Measurements from ENCODE around the gene PGD.
A peak's percentile ranks its signal among the peaks of the same experiment; 100 is the strongest.
"Not testable (repeated sequence)": the region's sequence is repeated elsewhere in the genome, so short reads cannot be mapped to it uniquely, and the experiment has no call there.

The PGD gene

DNA sequence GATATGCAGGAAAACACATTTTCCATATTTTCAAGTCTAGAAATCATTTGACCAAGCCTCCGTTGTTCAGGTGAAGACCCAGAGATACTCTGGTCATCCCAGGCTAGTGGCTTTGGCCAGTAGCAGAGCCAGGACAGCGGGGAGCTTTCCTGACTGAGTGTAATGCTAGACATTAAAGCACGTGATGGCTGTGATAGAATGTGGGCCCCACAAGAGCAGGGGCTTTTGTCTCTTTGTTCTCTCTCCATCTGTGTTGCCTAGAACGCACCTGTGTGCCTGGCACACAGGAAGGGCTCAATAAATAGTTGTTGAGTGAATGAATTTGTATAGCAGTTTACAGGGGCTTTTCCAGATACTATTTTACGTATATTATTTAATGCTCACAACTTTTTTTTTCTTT is 41.9 kb downstream of the PGD start:
- no peaks in the 10 kb centered on the region for H3K36me3 ChIP-seq (ENCODE audit: insufficient read depth, low read depth, low read length)
- no peaks in the 10 kb centered on the region for H3K9me3 ChIP-seq (ENCODE audit: insufficient read depth, low read depth, low read length)
- no peak overlapping the region for H3K4me3 ChIP-seq (ENCODE audit: low read length)
- H3K9ac ChIP-seq (ENCODE audit: low read depth, low read length): no peak overlapping the region
- no peak overlapping the region for H3K27ac ChIP-seq (ENCODE audit: low read length)
- H3K4me1 ChIP-seq (ENCODE audit: insufficient read depth, low read length): no peaks in the 10 kb centered on the region
- H3K27me3 ChIP-seq (ENCODE audit: insufficient read depth, low read length): no peaks in the 10 kb centered on the region

DNA sequence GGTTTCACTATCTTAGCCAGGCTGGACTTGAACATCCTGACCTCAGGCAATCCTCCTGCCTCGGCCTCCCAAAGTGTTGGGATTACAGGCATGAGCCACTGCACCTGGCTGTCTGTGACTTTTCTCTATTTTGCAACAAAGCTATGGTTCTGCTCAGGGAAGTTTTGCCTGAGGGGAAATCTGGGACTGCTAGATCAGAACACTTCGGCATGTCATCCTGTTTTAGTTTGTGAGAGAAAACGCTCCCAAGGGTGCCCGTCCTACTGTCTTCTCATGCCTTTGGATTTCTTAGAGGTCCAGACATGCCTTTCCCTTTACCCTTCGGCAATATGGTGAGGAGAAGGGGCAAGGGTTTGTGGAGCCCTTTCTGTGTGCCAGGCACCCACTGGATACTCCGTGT is 45.4 kb downstream of the PGD start:
- H3K4me3 ChIP-seq (ENCODE audit: low read length): no peak overlapping the region
- H3K27ac ChIP-seq (ENCODE audit: low read length): no peak overlapping the region
- H3K36me3 ChIP-seq (ENCODE audit: insufficient read depth, low read depth, low read length): no peaks in the 10 kb centered on the region
- H3K4me1 ChIP-seq (ENCODE audit: insufficient read depth, low read length): no peaks in the 10 kb centered on the region
- H3K27me3 ChIP-seq (ENCODE audit: insufficient read depth, low read length): no peaks in the 10 kb centered on the region
- H3K9me3 ChIP-seq (ENCODE audit: insufficient read depth, low read depth, low read length): no peaks in the 10 kb centered on the region
- no peak overlapping the region for H3K9ac ChIP-seq (ENCODE audit: low read depth, low read length)

DNA sequence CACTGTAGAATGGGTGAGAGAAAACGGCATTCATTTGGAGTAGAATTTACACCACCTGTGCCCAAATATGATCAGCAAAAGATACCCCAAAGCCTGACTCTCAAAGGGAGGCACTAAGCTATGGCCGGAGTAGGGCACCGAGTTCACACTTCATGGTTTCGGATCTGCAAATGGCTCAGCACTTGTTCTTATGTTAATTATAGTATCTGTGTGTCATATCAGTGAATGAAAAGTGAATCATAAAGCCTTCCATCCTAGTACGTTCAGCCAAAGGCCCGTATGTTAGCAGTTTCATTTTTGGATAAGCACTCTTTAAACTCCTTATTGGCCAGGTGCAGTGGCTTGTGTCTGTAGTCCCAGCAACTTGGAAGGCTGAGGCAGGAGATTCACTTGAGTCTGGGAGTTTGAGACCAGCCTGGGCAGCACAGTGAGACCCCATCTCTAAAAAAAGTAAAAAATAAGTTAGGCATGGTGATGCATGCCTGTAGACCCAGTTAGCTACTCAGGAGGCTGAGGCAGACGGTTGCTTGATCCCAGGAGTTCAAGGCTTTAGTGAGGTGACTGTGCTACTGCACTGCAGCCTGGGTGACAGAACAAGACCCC is 46.0 kb downstream of the PGD start:
- H3K27me3 ChIP-seq (ENCODE audit: insufficient read depth, low read length): no peaks in the 10 kb centered on the region
- no peaks in the 10 kb centered on the region for H3K9me3 ChIP-seq (ENCODE audit: insufficient read depth, low read depth, low read length)
- no peak overlapping the region for H3K27ac ChIP-seq (ENCODE audit: low read length)
- no peaks in the 10 kb centered on the region for H3K36me3 ChIP-seq (ENCODE audit: insufficient read depth, low read depth, low read length)
- H3K9ac ChIP-seq (ENCODE audit: low read depth, low read length): no peak overlapping the region
- no peaks in the 10 kb centered on the region for H3K4me1 ChIP-seq (ENCODE audit: insufficient read depth, low read length)
- H3K4me3 ChIP-seq (ENCODE audit: low read length): no peak overlapping the region

DNA sequence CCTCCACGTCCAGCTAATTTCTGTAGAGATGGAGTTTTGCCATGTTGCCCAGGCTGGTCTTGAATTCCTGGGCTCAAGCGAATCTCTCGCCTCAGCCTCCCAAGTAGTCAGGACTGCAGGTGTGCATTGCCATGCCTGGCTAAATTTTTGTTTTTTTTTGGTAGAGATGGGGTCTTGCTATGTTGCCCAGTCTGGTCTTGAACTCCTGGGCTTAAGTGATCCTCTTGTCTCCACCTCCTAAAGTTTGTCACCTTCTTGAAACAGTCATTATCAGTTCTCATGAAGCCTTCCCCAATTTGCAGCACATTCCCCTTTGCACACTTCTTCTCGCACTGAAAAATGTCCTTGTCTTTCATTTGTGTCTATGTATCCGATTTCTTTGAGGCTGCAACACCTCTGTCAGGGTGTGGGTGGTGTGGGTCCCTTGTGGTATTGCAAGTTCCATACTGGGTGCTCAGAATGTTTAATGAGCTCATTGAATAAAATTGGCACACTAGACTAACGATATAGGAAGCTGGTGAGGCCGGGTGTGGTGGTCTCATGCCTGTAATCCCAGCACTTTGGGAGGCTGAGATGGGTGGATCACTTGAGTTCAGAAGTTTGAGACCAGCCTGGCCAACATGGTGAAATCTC is 48.0 kb downstream of the PGD start:
- Histone ChIP-seq H3K9ac (ENCODE audit: low read depth, low read length) (no peak overlapping the region), H3K36me3 (ENCODE audit: insufficient read depth, low read depth, low read length) (no peaks in the 10 kb centered on the region), H3K27ac (ENCODE audit: low read length) (no peak overlapping the region), H3K27me3 (ENCODE audit: insufficient read depth, low read length) (no peaks in the 10 kb centered on the region), H3K4me1 (ENCODE audit: insufficient read depth, low read length) (peaks cover 10% of the 10 kb centered on the region; the same call in 1 of the 2 replicates), H3K4me3 (ENCODE audit: low read length) (no peak overlapping the region), H3K9me3 (ENCODE audit: insufficient read depth, low read depth, low read length) (no peaks in the 10 kb centered on the region)

DNA sequence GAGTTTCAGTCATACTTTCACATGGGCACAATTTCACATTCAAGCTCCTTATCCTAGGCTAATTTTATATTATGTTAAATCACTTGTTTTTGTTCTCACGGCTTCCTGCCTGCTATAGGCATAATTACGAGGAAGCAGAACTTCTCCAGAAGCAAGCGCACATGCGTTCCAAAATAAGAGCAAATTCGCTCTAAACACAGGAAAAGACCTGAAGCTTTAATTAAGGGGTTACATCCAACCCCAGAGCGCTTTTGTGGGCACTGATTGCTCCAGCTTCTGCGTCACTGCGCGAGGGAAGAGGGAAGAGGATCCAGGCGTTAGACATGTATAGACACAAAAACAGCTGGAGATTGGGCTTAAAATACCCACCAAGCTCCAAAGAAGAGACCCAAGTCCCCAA is 50.9 kb downstream of the PGD start, which contains the start of gene CORT:
CORT (plus strand) TSS at position 281 of the 400 bp plus-strand sequence. CDS start 193 bp downstream, outside the sequence.
- no peaks in the 10 kb centered on the region for H3K9me3 ChIP-seq (ENCODE audit: insufficient read depth, low read depth, low read length)
- no peak within 1 kb of the TSS for H3K27ac ChIP-seq (ENCODE audit: low read length)
- no peaks in the 10 kb centered on the region for H3K36me3 ChIP-seq (ENCODE audit: insufficient read depth, low read depth, low read length)
- no peaks in the 10 kb centered on the region for H3K27me3 ChIP-seq (ENCODE audit: insufficient read depth, low read length)
- H3K9ac ChIP-seq (ENCODE audit: low read depth, low read length): no peak within 1 kb of the TSS
- peaks cover 10% of the 10 kb centered on the region; the same call in 1 of the 2 replicates for H3K4me1 ChIP-seq (ENCODE audit: insufficient read depth, low read length)
- no peak within 1 kb of the TSS for H3K4me3 ChIP-seq (ENCODE audit: low read length)

DNA sequence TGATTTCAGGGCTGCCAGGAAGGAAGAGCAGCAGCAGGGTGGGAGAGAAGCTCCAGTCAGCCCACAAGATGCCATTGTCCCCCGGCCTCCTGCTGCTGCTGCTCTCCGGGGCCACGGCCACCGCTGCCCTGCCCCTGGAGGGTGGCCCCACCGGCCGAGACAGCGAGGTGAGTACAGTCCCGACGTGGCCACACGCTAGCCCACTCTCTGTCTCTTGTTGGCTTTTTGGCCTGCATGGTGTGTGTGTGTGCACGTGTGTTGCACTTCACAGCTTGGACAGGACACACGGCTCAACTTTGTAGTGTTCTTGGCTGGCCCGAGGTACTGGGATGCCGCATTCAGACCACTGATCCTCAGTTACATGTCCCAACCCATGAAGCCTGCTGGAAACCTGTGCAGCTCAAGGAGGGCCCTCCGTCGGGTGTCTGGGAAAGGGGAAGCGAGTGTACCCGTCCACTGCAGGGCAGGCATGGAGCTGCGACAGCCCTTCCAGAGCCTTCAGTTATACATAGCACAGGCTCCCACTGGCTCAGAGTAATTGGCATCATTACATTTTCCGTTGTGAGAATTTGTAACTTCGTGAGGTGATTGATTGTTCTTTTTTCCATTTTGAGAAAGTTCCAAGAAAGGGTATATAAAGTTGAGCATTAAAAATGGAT is 51.4 kb downstream of the PGD start:
- Histone ChIP-seq H3K27ac (ENCODE audit: low read length) (no peak overlapping the region), H3K9me3 (ENCODE audit: insufficient read depth, low read depth, low read length) (no peaks in the 10 kb centered on the region), H3K27me3 (ENCODE audit: insufficient read depth, low read length) (no peaks in the 10 kb centered on the region), H3K36me3 (ENCODE audit: insufficient read depth, low read depth, low read length) (no peaks in the 10 kb centered on the region), H3K4me1 (ENCODE audit: insufficient read depth, low read length) (peaks cover 10% of the 10 kb centered on the region; the same call in 1 of the 2 replicates), H3K4me3 (ENCODE audit: low read length) (no peak overlapping the region), H3K9ac (ENCODE audit: low read depth, low read length) (no peak overlapping the region)

DNA sequence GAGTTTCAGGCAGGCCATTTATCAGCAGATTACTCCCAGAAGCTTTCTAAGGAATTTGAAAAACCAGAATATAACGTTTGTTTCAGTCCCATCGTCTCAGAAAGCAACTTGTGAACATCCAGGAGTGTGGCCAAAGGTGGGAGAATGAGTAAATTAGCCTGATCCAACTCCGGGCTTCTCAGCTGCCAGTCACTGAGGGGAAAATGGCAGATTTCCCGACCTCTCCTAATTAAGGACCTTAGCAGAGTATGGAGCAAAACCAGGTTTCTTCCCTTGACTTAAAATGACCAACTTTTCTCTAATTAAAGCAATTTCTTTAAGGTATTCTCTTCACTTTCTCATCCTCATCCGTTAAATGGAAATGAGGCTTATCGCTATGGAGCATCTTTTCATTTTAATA is 52.0 kb downstream of the PGD start:
- Histone ChIP-seq H3K4me1 (ENCODE audit: insufficient read depth, low read length) (peaks cover 10% of the 10 kb centered on the region; the same call in 1 of the 2 replicates), H3K9me3 (ENCODE audit: insufficient read depth, low read depth, low read length) (no peaks in the 10 kb centered on the region), H3K27me3 (ENCODE audit: insufficient read depth, low read length) (no peaks in the 10 kb centered on the region), H3K27ac (ENCODE audit: low read length) (no peak overlapping the region), H3K4me3 (ENCODE audit: low read length) (no peak overlapping the region), H3K36me3 (ENCODE audit: insufficient read depth, low read depth, low read length) (no peaks in the 10 kb centered on the region), H3K9ac (ENCODE audit: low read depth, low read length) (0 out of 2 replicates have a peak overlapping the region, but pooled peaks have one; percentile 3)

DNA sequence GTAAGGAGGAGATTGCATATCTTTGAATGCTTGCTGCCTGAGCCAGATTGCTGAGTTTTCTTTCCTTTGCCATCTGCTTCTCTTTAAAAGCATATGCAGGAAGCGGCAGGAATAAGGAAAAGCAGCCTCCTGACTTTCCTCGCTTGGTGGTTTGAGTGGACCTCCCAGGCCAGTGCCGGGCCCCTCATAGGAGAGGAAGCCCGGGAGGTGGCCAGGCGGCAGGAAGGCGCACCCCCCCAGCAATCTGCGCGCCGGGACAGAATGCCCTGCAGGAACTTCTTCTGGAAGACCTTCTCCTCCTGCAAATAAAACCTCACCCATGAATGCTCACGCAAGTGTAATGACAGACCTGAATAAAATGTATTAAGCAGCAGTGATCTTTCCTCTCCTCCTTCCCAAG is 52.4 kb downstream of the PGD start:
- Histone ChIP-seq H3K36me3 (ENCODE audit: insufficient read depth, low read depth, low read length) (no peaks in the 10 kb centered on the region), H3K9me3 (ENCODE audit: insufficient read depth, low read depth, low read length) (no peaks in the 10 kb centered on the region), H3K27me3 (ENCODE audit: insufficient read depth, low read length) (no peaks in the 10 kb centered on the region), H3K4me1 (ENCODE audit: insufficient read depth, low read length) (peaks cover 10% of the 10 kb centered on the region; the same call in 1 of the 2 replicates), H3K4me3 (ENCODE audit: low read length) (0 out of 2 replicates have a peak overlapping the region, but pooled peaks have one; percentile 17), H3K27ac (ENCODE audit: low read length) (no peak overlapping the region), H3K9ac (ENCODE audit: low read depth, low read length) (0 out of 2 replicates have a peak overlapping the region, but pooled peaks have one; percentile 3)

DNA sequence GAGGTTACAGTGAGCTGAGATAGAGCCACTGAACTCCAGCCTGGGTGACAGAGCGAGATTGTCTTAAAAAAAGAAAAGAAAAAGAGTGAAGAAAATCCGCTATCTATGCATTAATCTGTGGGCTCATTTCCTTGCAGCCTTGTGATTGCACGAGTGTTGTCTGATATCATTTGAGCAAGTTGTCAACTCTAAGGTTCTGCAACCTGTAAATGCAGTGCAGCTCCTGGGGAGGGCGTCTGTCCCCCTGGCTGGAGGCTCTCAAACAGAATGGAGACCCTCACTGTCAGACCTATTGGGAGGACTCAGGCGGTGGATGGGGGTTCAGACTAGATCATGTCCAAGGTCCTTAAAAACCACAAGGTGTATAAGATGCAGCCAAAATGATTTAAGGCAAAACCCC is 57.2 kb downstream of the PGD start:
- Histone ChIP-seq H3K36me3 (ENCODE audit: insufficient read depth, low read depth, low read length) (peaks cover 24% of the 10 kb centered on the region), H3K4me3 (ENCODE audit: low read length) (no peak overlapping the region), H3K9me3 (ENCODE audit: insufficient read depth, low read depth, low read length) (no peaks in the 10 kb centered on the region), H3K4me1 (ENCODE audit: insufficient read depth, low read length) (peaks cover 7% of the 10 kb centered on the region; the same call in 1 of the 2 replicates), H3K9ac (ENCODE audit: low read depth, low read length) (no peak overlapping the region), H3K27me3 (ENCODE audit: insufficient read depth, low read length) (no peaks in the 10 kb centered on the region), H3K27ac (ENCODE audit: low read length) (no peak overlapping the region)

DNA sequence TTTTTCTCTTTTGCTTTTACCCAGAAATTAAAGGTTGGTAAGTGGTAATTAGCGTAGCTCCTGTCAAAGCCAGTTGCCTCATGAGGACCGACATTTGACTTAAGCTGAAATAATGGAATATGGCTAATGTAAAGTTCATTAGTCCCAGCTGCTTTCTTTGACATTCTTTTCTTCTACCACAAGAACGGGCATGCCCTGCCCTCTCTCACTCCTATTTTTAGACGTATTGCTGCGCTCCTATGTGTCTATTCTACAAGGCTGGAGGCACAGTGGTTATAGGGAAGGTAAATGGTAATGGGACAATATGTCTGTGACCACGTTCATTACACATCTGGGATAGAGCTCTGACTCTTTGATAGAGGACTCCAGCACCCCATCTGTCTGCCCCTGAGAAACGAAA is 57.8 kb downstream of the PGD start:
- H3K9ac ChIP-seq (ENCODE audit: low read depth, low read length): no peak overlapping the region
- H3K27me3 ChIP-seq (ENCODE audit: insufficient read depth, low read length): no peaks in the 10 kb centered on the region
- no peak overlapping the region for H3K4me3 ChIP-seq (ENCODE audit: low read length)
- H3K9me3 ChIP-seq (ENCODE audit: insufficient read depth, low read depth, low read length): no peaks in the 10 kb centered on the region
- peaks cover 1% of the 10 kb centered on the region; the same call in 1 of the 2 replicates for H3K4me1 ChIP-seq (ENCODE audit: insufficient read depth, low read length)
- H3K27ac ChIP-seq (ENCODE audit: low read length): no peak overlapping the region
- H3K36me3 ChIP-seq (ENCODE audit: insufficient read depth, low read depth, low read length): peaks cover 30% of the 10 kb centered on the region

DNA sequence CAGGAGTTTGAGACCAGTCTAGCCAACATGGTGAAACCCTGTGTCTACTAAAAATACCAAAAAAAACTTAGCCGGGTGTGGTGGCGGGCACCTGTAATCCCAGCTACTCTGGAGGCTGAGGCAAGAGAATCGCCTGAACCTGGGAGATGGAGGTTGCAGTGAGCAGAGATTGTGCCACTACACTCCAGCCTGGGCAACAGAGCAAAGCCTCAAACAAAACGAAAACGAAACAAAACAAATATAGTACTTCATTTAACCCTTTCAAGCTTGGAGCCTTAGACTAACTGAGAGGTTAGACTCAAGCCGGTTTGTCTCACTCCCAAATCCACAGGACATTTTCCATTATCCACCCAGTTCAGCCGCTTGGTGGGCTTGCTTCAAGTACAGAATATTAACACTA is 58.6 kb downstream of the PGD start:
- not testable (repeated sequence) for H3K27me3 ChIP-seq (ENCODE audit: insufficient read depth, low read length); H3K9ac ChIP-seq (ENCODE audit: low read depth, low read length); H3K9me3 ChIP-seq (ENCODE audit: insufficient read depth, low read depth, low read length); H3K27ac ChIP-seq (ENCODE audit: low read length); H3K4me1 ChIP-seq (ENCODE audit: insufficient read depth, low read length); H3K4me3 ChIP-seq (ENCODE audit: low read length)
- H3K36me3 ChIP-seq (ENCODE audit: insufficient read depth, low read depth, low read length): peaks cover 34% of the 10 kb centered on the region

DNA sequence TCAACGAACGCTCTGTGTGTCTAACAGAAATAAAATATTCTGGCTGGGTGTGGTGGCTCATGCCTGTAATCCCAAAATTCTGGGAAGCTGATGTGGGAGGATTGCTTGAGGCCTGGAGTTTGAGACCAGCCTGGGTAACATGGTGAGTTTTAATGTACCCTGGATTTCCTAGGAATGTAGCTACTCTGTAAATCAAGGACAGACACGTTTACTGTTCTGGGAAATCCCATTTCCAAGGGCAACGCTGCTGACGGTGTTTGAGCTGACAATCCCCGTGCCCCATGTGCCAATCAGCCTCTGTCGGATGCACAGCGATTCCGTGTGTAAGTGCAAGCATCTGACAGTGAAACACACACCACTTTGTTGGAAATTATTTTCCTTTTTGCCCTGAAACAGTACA is 59.0 kb downstream of the PGD start:
- Histone ChIP-seq H3K9me3 (ENCODE audit: insufficient read depth, low read depth, low read length) (no peaks in the 10 kb centered on the region), H3K4me1 (ENCODE audit: insufficient read depth, low read length) (no peaks in the 10 kb centered on the region), H3K4me3 (ENCODE audit: low read length) (no peak overlapping the region), H3K9ac (ENCODE audit: low read depth, low read length) (no peak overlapping the region), H3K27ac (ENCODE audit: low read length) (no peak overlapping the region), H3K27me3 (ENCODE audit: insufficient read depth, low read length) (no peaks in the 10 kb centered on the region), H3K36me3 (ENCODE audit: insufficient read depth, low read depth, low read length) (peaks cover 38% of the 10 kb centered on the region)
